ENCODE measurements around the gene AQP3.
"Not testable (repeated sequence)": the region's sequence is repeated elsewhere in the genome, so short reads cannot be mapped to it uniquely, and the experiment has no call there.

- not testable (repeated sequence) for TF ChIP-seq CTCF (IDR thresholded peaks at IDR 0.05); ZFX (IDR thresholded peaks at IDR 0.05; ENCODE audit: borderline replicate concordance)
Observed at GRCh38 chr9:33424043-33424442, 23.4 kb downstream of the AQP3 start.

All from 22Rv1 (cell line).